Activated T-helper 2 cell treated with anti-CD3 and anti-CD28 coated beads, Interferon-gamma antibody, Interleukin-2, Interleukin-4, amounts not matched to agents 10 μg/mL and 5 μg/mL and 100 μg/mL, durations not matched to agents 14 hours and 24 hours and 36 hours (primary cell): ENCODE measurements around the gene SH3PXD2B. TPM values are rescaled to one million over a fixed set of nuclear protein-coding genes. Genes with fewer than 3 reads are reported as not detected.

Experiments
- DNase-seq: peaks from one replicate; pipeline ENCODE4 v3.0.0; 2021; ENCODE audit warnings: low spot score
- H3K27ac Mint-ChIP-seq: one replicate; pipeline ENCODE4 v1.8.0; 2021; ENCODE audit warnings: mixed read lengths
- H3K27me3 Mint-ChIP-seq: one replicate; pipeline ENCODE4 v1.8.0; 2021; ENCODE audit warnings: low read depth, mixed read lengths
- H3K36me3 Mint-ChIP-seq: one replicate; pipeline ENCODE4 v1.8.0; 2021; ENCODE audit warnings: low read depth, mixed read lengths
- H3K4me1 Mint-ChIP-seq: one replicate; pipeline ENCODE4 v1.8.0; 2021; ENCODE audit warnings: low read depth, mixed read lengths
- H3K4me3 Mint-ChIP-seq: one replicate; pipeline ENCODE4 v1.8.0; 2021; ENCODE audit warnings: low read depth, mild to moderate bottlenecking, moderate library complexity, mixed read lengths
- H3K9me3 Mint-ChIP-seq: one replicate; pipeline ENCODE4 v1.8.0; 2021; ENCODE audit warnings: mixed read lengths
- intact Hi-C: fragments of 100-400 bp; cut with micrococcal nuclease; formaldehyde crosslinking; loops from one replicate; pipeline ENCODE4 v1.15.1; 2023
- total RNA-seq: library from RNA; stranded (reverse); gene quantifications from 2 replicates; pipeline ENCODE4 v1.2.3, GENCODE V29; 2022

SH3PXD2B gene
- total RNA-seq, 1 donor from 2014 or later: 0.11 TPM

- no peaks in the 10 kb centered on the region for H3K9me3 Mint-ChIP-seq
- H3K27me3 Mint-ChIP-seq: peaks cover 25% of the 10 kb centered on the region
- intact Hi-C loops: loop anchor here (5.0 kb wide), 1 partner anchor 896 kb away; the partner anchor contains the start of gene NPM1
- peaks cover 24% of the 10 kb centered on the region for H3K4me1 Mint-ChIP-seq
- peak; percentile 79 for DNase-seq
- peak within 1 kb of the TSS; percentile 75 for H3K27ac Mint-ChIP-seq
- peak within 1 kb of the TSS; percentile 89 for H3K4me3 Mint-ChIP-seq
- H3K36me3 Mint-ChIP-seq: peaks cover 5% of the 10 kb centered on the region
These were observed 171.1 kb downstream of the SH3PXD2B start, which contains the start of gene UBTD2 for GRCh38 chr5:172283020-172283861. UBTD2 (minus strand) TSS chr5:172283764; CDS start chr5:172283665, 99 bp downstream.

DNA sequence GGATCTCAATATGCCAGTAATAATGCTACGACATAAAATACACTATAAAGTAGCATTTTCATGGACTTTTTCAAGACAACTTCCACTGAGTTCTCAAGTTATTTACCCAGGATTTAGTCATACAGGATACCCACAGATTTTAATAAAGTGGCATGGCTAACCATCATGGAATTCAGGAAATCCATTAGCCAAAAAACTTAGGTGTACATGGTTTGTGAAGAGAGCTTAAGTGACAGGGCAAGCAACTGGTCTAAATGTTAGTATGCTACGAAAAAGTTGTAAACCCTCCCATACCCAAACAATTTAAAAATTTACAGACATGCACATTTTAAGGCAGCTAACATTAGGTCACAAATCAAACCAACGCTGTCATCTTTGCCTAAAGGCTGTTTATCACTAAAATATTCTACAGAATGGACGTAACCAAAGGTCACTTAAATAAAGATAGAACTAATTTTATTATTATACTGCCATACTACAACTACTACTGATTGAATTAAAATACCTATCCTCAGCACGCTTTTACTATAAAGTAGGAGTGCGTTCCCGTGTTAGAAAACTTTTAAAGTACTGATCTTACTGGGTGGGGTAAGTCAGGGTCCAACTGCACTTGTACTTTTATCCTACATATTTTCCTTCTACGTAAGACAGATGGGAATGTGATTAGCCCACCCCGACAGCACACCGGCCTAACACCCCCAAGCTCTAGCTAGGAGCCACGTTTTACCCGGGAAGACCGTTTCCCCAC is 171.9 kb downstream of the SH3PXD2B start:
- intact Hi-C loops: loop anchor here (5.0 kb wide), 1 partner anchor 895 kb away; the partner anchor contains the start of gene NPM1
- H3K36me3 Mint-ChIP-seq: peaks cover 13% of the 10 kb centered on the region
- H3K27ac Mint-ChIP-seq: peak overlapping the region; percentile 75
- DNase-seq: no peak
- peaks cover 6% of the 10 kb centered on the region for H3K9me3 Mint-ChIP-seq
- peaks cover 23% of the 10 kb centered on the region for H3K27me3 Mint-ChIP-seq
- H3K4me1 Mint-ChIP-seq: peaks cover 30% of the 10 kb centered on the region
- peak overlapping the region; percentile 89 for H3K4me3 Mint-ChIP-seq

GRCh38 chr5:172281346-172281745 is 173.0 kb downstream of the SH3PXD2B start:
- Mint-ChIP-seq H3K27me3 (peaks cover 24% of the 10 kb centered on the region), H3K4me1 (peaks cover 32% of the 10 kb centered on the region), H3K27ac (no peak overlapping the region), H3K9me3 (peaks cover 6% of the 10 kb centered on the region), H3K4me3 (peak overlapping the region; percentile 60), H3K36me3 (peaks cover 20% of the 10 kb centered on the region)
- intact Hi-C loops: loop anchor here (5.0 kb wide), 1 partner anchor 894 kb away; the partner anchor contains the start of gene NPM1
- DNase-seq: no peak

GRCh38 chr5:172280929-172281328 is 173.4 kb downstream of the SH3PXD2B start:
- Mint-ChIP-seq H3K27ac (no peak overlapping the region), H3K4me3 (no peak overlapping the region), H3K4me1 (peaks cover 35% of the 10 kb centered on the region), H3K36me3 (peaks cover 23% of the 10 kb centered on the region), H3K9me3 (peaks cover 6% of the 10 kb centered on the region), H3K27me3 (peaks cover 25% of the 10 kb centered on the region)
- no peak for DNase-seq
- intact Hi-C loops: loop anchor here (5.0 kb wide), 1 partner anchor 894 kb away; the partner anchor contains the start of gene NPM1

DNA sequence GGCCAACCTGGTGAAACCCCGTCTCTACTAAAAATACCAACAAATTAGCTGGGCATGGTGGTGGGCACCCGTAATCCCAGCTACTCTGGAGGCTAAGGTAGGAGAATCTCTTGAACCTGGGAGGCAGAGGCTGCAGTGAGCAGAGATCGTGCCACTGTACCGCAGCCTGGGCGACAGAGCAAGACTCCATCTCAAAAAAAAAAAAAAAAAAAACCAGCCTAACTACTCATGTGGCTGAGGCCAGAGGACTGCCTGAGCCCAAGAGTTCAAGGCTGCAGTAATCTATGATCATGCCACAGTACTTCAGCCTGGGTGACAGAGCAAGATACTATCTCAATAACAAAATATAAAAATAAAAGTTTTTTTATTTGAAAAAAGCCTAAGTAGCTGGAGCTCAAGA is 174.0 kb downstream of the SH3PXD2B start:
- DNase-seq: no peak
- H3K27me3 Mint-ChIP-seq: peaks cover 19% of the 10 kb centered on the region
- H3K4me3 Mint-ChIP-seq: no peak overlapping the region
- peaks cover 41% of the 10 kb centered on the region for H3K4me1 Mint-ChIP-seq
- intact Hi-C loops: loop anchor here (5.0 kb wide), 1 partner anchor 893 kb away; the partner anchor contains the start of gene NPM1
- peaks cover 26% of the 10 kb centered on the region for H3K36me3 Mint-ChIP-seq
- no peak overlapping the region for H3K27ac Mint-ChIP-seq
- H3K9me3 Mint-ChIP-seq: peaks cover 6% of the 10 kb centered on the region

DNA sequence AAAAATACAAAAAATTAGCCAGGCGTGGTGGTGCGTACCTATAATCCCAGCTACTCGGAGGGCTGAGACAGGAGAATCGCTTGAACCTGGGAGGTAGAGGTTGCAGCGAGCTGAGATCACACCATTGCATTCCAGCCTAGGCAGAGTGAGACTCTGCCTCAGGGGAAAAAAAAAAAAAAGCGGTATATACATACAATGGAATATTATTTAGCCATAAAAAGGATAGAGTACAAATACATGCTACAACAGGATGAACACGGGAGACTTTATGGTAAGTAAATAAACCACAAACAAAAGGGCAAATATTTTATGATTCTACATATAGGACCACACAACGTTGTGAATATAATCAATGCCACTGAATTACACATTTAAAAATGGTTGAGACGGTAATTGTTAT is 176.0 kb downstream of the SH3PXD2B start:
- intact Hi-C loops: no loop called here
- Mint-ChIP-seq H3K27ac (no peak overlapping the region), H3K36me3 (peaks cover 36% of the 10 kb centered on the region)

GRCh38 chr5:172276214-172276613 is 178.1 kb downstream of the SH3PXD2B start:
- peaks cover 36% of the 10 kb centered on the region for H3K36me3 Mint-ChIP-seq
- DNase-seq: no peak
- H3K27me3 Mint-ChIP-seq: peaks cover 3% of the 10 kb centered on the region
- no peak overlapping the region for H3K4me3 Mint-ChIP-seq
- peaks cover 6% of the 10 kb centered on the region for H3K9me3 Mint-ChIP-seq
- peak overlapping the region; percentile 2 for H3K27ac Mint-ChIP-seq
- H3K4me1 Mint-ChIP-seq: peaks cover 24% of the 10 kb centered on the region
- intact Hi-C loops: no loop called here

More for the DNA sequence above, 176.0 kb downstream of the SH3PXD2B start:
- DNase-seq: no peak
- H3K4me1 Mint-ChIP-seq: peaks cover 40% of the 10 kb centered on the region
- no peak overlapping the region for H3K4me3 Mint-ChIP-seq
- peaks cover 15% of the 10 kb centered on the region for H3K27me3 Mint-ChIP-seq
- H3K9me3 Mint-ChIP-seq: peaks cover 6% of the 10 kb centered on the region

Other genes starting within 250 kb of the SH3PXD2B start
- 6.6 TPM in 2 replicates for gene UBTD2, start 170.8 kb downstream of the SH3PXD2B start, total RNA-seq
- 0.37 TPM in 2 replicates for gene NEURL1B, start 186.7 kb upstream of the SH3PXD2B start, total RNA-seq